VCaP (cell line): ENCODE measurements around the gene SLC24A3.

Source experiments
- H3K27ac ChIP-seq: fragments of 450-650 bp; 2 replicates; pipeline ENCODE4 v1.5.1; 2017
- CTCF ChIP-seq: fragments of 450-650 bp; conservative IDR thresholded peaks from 2 replicates; pipeline ENCODE4 v1.5.1; 2017; ENCODE audit warnings: mild to moderate bottlenecking, moderate library complexity

SLC24A3 gene

GRCh38 chr20:19380211-19380610 lies 167.8 kb downstream of the SLC24A3 start:
- TF ChIP-seq CTCF = no peak
- H3K27ac ChIP-seq = no peak overlapping the region

- TF ChIP-seq CTCF = no peak
- no peak overlapping the region for H3K27ac ChIP-seq
Observed at GRCh38 chr20:19381947-19382346, 169.5 kb downstream of the SLC24A3 start.

- no peak for TF ChIP-seq CTCF
Observed at GRCh38 chr20:19382386-19383340, 170.2 kb downstream of the SLC24A3 start.

GRCh38 chr20:19384940-19385339 lies 172.5 kb downstream of the SLC24A3 start:
- no peak for TF ChIP-seq CTCF

More at GRCh38 chr20:19382386-19383340, 170.2 kb downstream of the SLC24A3 start:
- H3K27ac ChIP-seq = no peak overlapping the region

GRCh38 chr20:19387251-19387650 lies 174.8 kb downstream of the SLC24A3 start:
- H3K27ac ChIP-seq = no peak overlapping the region
- TF ChIP-seq CTCF = no peak

More at GRCh38 chr20:19384940-19385339, 172.5 kb downstream of the SLC24A3 start:
- H3K27ac ChIP-seq = no peak overlapping the region

DNA sequence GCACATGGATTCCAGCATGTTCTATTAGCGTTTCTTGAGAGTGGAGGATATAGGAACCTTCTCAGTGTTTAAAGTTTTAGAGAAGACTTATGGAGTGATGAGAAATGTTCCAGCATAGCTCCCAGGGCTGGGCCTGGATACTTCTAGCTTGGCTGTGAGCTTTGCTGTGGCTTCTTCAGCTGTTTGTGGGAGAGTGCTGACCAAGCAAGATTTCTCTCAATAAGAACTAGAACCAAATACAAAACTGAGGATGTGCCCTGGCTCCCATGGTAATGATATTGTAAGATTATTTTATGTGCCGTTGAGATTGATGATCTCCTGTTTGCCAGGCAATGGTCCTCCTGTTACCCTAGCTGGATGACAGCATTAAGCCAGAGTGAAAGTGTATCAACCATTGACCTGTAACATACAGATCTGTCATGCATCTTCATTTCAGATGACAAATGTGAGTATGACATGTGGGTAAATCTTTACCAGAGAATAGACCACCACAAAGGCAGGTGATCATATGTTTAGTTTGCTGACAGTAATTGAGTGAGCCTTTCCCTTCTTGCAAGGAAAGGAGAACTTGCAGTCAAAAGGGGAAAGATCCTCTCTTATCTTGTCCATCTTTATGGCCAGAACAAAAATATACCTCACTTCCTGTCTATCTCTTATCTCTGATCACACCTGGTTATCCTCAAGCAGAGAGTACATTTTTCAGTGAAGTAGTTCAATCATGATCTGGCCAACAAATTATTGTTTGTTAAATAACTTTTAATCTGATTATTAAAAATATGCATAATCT lies 180.1 kb downstream of the SLC24A3 start:
- TF ChIP-seq CTCF = no peak

DNA sequence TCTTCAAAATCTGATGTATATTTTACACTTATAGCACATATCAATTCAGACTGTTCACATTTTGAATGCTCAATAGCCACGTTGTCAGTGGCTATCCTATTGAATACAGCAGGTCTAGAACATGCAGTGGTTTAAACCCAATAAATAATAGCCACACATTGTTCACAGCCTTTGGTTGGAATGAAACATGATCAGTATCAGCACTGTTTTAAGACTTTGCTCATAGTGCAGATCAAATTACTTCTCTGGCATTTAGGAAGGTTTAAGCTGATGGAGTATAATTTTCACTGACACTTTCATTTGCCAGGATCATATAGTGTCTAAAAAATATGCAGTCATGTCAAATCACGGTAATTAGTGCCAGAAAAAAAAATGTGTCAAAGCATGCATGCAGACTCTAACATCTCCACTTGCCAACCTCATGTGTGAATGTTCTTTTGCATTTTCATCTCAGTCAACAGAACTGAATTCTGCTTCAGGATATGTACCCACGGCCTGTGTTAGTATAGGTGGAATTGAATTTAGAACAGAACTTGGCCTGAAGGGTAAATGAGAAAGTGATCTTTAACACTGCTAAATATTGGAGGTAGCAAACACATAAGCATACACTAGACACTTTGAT lies 184.1 kb downstream of the SLC24A3 start:
- no peak for TF ChIP-seq CTCF
- H3K27ac ChIP-seq = no peak overlapping the region

More for the DNA sequence above, 180.1 kb downstream of the SLC24A3 start:
- peak overlapping the region; percentile 52 for H3K27ac ChIP-seq
